K562 (cell line): ENCODE measurements around the gene FES. TPM values are rescaled to one million over a fixed set of nuclear protein-coding genes. Genes with fewer than 3 reads are reported as not detected.
A peak's percentile ranks its signal among the peaks of the same experiment; 100 is the strongest.

Experiments used
- ARNT ChIP-seq, 2 experiments: fragments of 450-650 bp; IDR thresholded peaks; 2 replicates each; pipeline ENCODE4 v1.6.1; 2016; ENCODE audit warnings: mild to moderate bottlenecking in 1 of 2
- CTCF ChIP-seq, 3 experiments: IDR thresholded peaks in 2 of 3; conservative IDR thresholded peaks in 1 of 3; 2 replicates each; pipeline ENCODE4 v1.5.1; 2011 to 2012; ENCODE audit warnings: low read length in 3 of 3, mild to moderate bottlenecking in 3 of 3, control low read depth in 2 of 3, improper control_type of control experiment in 1 of 3, inconsistent platforms in 1 of 3, low read depth in 1 of 3, mixed read lengths in 1 of 3, moderate library complexity in 1 of 3; ENCODE audit not compliant: insufficient read depth in 2 of 3
- EZH2 ChIP-seq: IDR thresholded peaks from 2 replicates; pipeline ENCODE4 v1.6.1; 2012; ENCODE audit warnings: low read depth, mild to moderate bottlenecking, inconsistent platforms, low read length, borderline replicate concordance
- FOXP1 ChIP-seq: sonication (generic); formaldehyde crosslinking; IDR thresholded peaks from 2 replicates; pipeline ENCODE4 v1.8.0; 2022; ENCODE audit warnings: mild to moderate bottlenecking, missing genetic modification reagents
- GTF2B ChIP-seq: IDR thresholded peaks from 2 replicates; pipeline ENCODE4 v1.6.1; 2011; ENCODE audit not compliant: insufficient read length; ENCODE audit errors: extremely low read depth
- GTF2F1 ChIP-seq: IDR thresholded peaks from 2 replicates; pipeline ENCODE4 v1.6.1; 2011; ENCODE audit warnings: low read depth, low read length, improper control_type of control experiment
- LARP7 ChIP-seq: fragments of 450-650 bp; IDR thresholded peaks from 2 replicates; pipeline ENCODE4 v1.6.1; 2016
- MAZ ChIP-seq, 2 experiments: fragments of 450-650 bp in 1 of 2; sonication (generic) in 1 of 2; formaldehyde crosslinking; IDR thresholded peaks in 1 of 2; conservative IDR thresholded peaks in 1 of 2; 2 replicates each; pipeline versions ENCODE4 v1.4.0 to v1.5.0; 2020; ENCODE audit warnings: mild to moderate bottlenecking in 1 of 2, missing genetic modification reagents in 1 of 2
- MBD2 ChIP-seq: sonication (generic); IDR thresholded peaks from 2 replicates; pipeline ENCODE4 v1.6.1; 2016; ENCODE audit warnings: low read depth, borderline replicate concordance
- MNT ChIP-seq, 2 experiments: fragments of 450-650 bp; conservative IDR thresholded peaks; 2 replicates each; pipeline ENCODE4 v1.6.1; 2017; ENCODE audit warnings: mild to moderate bottlenecking in 2 of 2, moderate library complexity in 2 of 2
- MYNN ChIP-seq, 2 experiments: sonication (generic); formaldehyde crosslinking in 1 of 2; IDR thresholded peaks; 2 replicates each; pipeline versions ENCODE4 v1.5.0 to v1.6.1; 2016 to 2020; ENCODE audit warnings: antibody characterized with exemption in 1 of 2, missing genetic modification reagents in 1 of 2
- PHF21A ChIP-seq: fragments of 450-650 bp; IDR thresholded peaks from 2 replicates; pipeline ENCODE4 v1.6.1; 2017; ENCODE audit warnings: low read depth, borderline replicate concordance
- RAD51 ChIP-seq: fragments of 450-650 bp; IDR thresholded peaks from 2 replicates; pipeline ENCODE4 v1.7.1; 2016; ENCODE audit warnings: low read depth, mild to moderate bottlenecking, borderline replicate concordance
- SMARCC2 ChIP-seq: fragments of 450-650 bp; IDR thresholded peaks from 2 replicates; pipeline ENCODE4 v1.6.1; 2017; ENCODE audit warnings: antibody characterized with exemption, moderate library complexity, mild to moderate bottlenecking, low read depth
- TSC22D4 ChIP-seq: fragments of 450-650 bp; IDR thresholded peaks from 2 replicates; pipeline ENCODE4 v1.6.1; 2016; ENCODE audit warnings: missing genetic modification characterization, missing biosample characterization, control low read depth
- ZEB2 ChIP-seq: fragments of 450-650 bp; IDR thresholded peaks from 2 replicates; pipeline ENCODE4 v1.6.1; 2016
- ZKSCAN8 ChIP-seq: fragments of 200-800 bp; sonication (Bioruptor generic); IDR thresholded peaks from 2 replicates; pipeline ENCODE4 v1.6.1; 2016; ENCODE audit warnings: missing genetic modification characterization, missing compliant biosample characterization
- polyA plus RNA-seq, 8 experiments: library from polyadenylated mRNA; depleted of rRNA in 4 of 8; stranded (reverse) in 5 of 8; unstranded in 3 of 8; fragments of >200 nt; fragmentation: Nextera tagmentation in 2 of 8; fragmentation: Illumina TruSeq in 1 of 8; extraction: Ambion mirVana in 2 of 8; extraction: Trizol in 1 of 8; gene quantifications; 2 replicates each; pipeline versions ENCODE4 v1.2.1 to v1.2.3, GENCODE V29; 2011 to 2014; ENCODE audit warnings: inconsistent platforms in 1 of 8, missing spikeins in 1 of 8
- total RNA-seq, 7 experiments: library from RNA; depleted of rRNA in 6 of 7; stranded (reverse); fragments of >200 nt in 6 of 7; fragmentation: Illumina TruSeq in 2 of 7; extraction: Trizol in 2 of 7; gene quantifications; 2 replicates each; pipeline versions ENCODE4 v1.2.1 to v1.2.3, GENCODE V29; 2011 to 2021; ENCODE audit warnings: low replicate concordance in 1 of 7
- TF ChIP-seq, protein P1 (sequence below): sonication (generic); formaldehyde crosslinking; IDR thresholded peaks from 2 replicates; pipeline ENCODE4 v1.8.0; 2022; ENCODE audit warnings: missing genetic modification reagents, mild to moderate bottlenecking, borderline replicate concordance
- TF ChIP-seq, protein P2 (sequence below): sonication (generic); formaldehyde crosslinking; IDR thresholded peaks from 2 replicates; pipeline ENCODE4 v1.9.0; 2022; ENCODE audit warnings: mild to moderate bottlenecking, missing genetic modification reagents
- TF ChIP-seq, protein P3 (sequence below), 2 experiments: fragments of 450-650 bp in 1 of 2; sonication (generic) in 1 of 2; formaldehyde crosslinking; conservative IDR thresholded peaks; 2 replicates each; pipeline versions ENCODE4 v1.4.0 to v1.8.1; 2020 to 2022; ENCODE audit warnings: mild to moderate bottlenecking in 1 of 2, missing genetic modification reagents in 1 of 2

Gene FES
- total and polyA plus RNA-seq, 9 of the 15 experiments (the other 6 are each of a cell fraction or from before 2014, with no cell fraction given), result 0.38 to 2.6 (median 0.82) TPM

- TF ChIP-seq GTF2B, result no peak
- TF ChIP-seq TSC22D4 (tag), result no peak
- no peak for TF ChIP-seq ZKSCAN8 (CRISPR knock-in tag)
- TF ChIP-seq ZEB2, result no peak
- TF ChIP-seq MAZ (CRISPR knock-in tag; conservative IDR thresholded peaks at IDR 0.05 in 1 of 2, IDR thresholded peaks at IDR 0.05 in 1 of 2), result peak; percentile 23 to 76; a peak in 2 of 4 replicates
- TF ChIP-seq, protein P1, sequence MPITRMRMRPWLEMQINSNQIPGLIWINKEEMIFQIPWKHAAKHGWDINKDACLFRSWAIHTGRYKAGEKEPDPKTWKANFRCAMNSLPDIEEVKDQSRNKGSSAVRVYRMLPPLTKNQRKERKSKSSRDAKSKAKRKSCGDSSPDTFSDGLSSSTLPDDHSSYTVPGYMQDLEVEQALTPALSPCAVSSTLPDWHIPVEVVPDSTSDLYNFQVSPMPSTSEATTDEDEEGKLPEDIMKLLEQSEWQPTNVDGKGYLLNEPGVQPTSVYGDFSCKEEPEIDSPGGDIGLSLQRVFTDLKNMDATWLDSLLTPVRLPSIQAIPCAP, result no peak
- TF ChIP-seq LARP7, result no peak
- TF ChIP-seq RAD51, result no peak
- TF ChIP-seq, protein P2, sequence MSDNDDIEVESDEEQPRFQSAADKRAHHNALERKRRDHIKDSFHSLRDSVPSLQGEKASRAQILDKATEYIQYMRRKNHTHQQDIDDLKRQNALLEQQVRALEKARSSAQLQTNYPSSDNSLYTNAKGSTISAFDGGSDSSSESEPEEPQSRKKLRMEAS (CRISPR knock-in tag), result 0 out of 2 replicates have a peak, but pooled peaks have one; percentile 1
- no peak; a peak in 1 of 6 replicates for TF ChIP-seq CTCF (IDR thresholded peaks at IDR 0.05 in 2 of 3, conservative IDR thresholded peaks at IDR 0.05 in 1 of 3; ENCODE audit: insufficient read depth in 2 of 3, low read depth in 1 of 3, low read length in 3 of 3)
- no peak for TF ChIP-seq PHF21A
- no peak for TF ChIP-seq ARNT (IDR thresholded peaks at IDR 0.05)
- peak in 1 of 2 experiments; percentile 54; a peak in 1 of 4 replicates for TF ChIP-seq MNT (conservative IDR thresholded peaks at IDR 0.05)
- TF ChIP-seq MYNN (IDR thresholded peaks at IDR 0.05), result no peak
- TF ChIP-seq MYNN (CRISPR knock-in tag; IDR thresholded peaks at IDR 0.05), result no peak
- no peak for TF ChIP-seq GTF2F1
- TF ChIP-seq FOXP1 (CRISPR knock-in tag), result no peak
- TF ChIP-seq SMARCC2, result no peak; the same call in 1 of the 2 replicates
- TF ChIP-seq, protein P3, sequence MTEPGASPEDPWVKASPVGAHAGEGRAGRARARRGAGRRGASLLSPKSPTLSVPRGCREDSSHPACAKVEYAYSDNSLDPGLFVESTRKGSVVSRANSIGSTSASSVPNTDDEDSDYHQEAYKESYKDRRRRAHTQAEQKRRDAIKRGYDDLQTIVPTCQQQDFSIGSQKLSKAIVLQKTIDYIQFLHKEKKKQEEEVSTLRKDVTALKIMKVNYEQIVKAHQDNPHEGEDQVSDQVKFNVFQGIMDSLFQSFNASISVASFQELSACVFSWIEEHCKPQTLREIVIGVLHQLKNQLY (CRISPR knock-in tag; conservative IDR thresholded peaks at IDR 0.05), result no peak
- peak; percentile 45; the same call in 1 of the 2 replicates for TF ChIP-seq MBD2
- no peak for TF ChIP-seq EZH2
Measured at GRCh38 chr15:90934949-90935751, 50.8 kb downstream of the FES start, which contains the start of gene UNC45A (continued).
